IMR-90 (cell line): ENCODE results near the gene ZSCAN5A. TPM values are rescaled to one million over a fixed set of nuclear protein-coding genes. Genes with fewer than 3 reads are reported as not detected.

Experiments used
- ATAC-seq: fragments of 200-7000 bp; cut with Tn5 transposase; 2 replicates; pipeline ENCODE4 v1.9.1; 2020; ENCODE audit warnings: low read depth, mild to moderate bottlenecking, moderate library complexity
- BruUV-seq: library from RNA; stranded (reverse); fragments of 400-500 nt; replicated peaks from 2 replicates; lab custom pipeline; 2021; lab: Mats Ljungman, UMichigan
- CTCF ChIA-PET: fragments of 300-600 bp; formaldehyde crosslinking; extraction: SDS; loops from one replicate; lab custom pipeline; 2021; ENCODE audit warnings: antibody characterized with exemption; lab: Yijun Ruan, JAX
- POLR2A ChIA-PET: fragments of 300-600 bp; sonication (Branson Sonifier 250); formaldehyde crosslinking; loops from one replicate; lab custom pipeline; 2022; ENCODE audit warnings: antibody characterized with exemption; ENCODE audit not compliant: unreplicated experiment; lab: Charles Lee
- DNase-seq: peaks from one replicate; pipeline ENCODE4 v3.0.0; 2013
- H2AFZ ChIP-seq: replicated peaks from 2 replicates; pipeline ENCODE3; 2013; ENCODE audit warnings: low read length, mild to moderate bottlenecking; ENCODE audit not compliant: poor library complexity
- H2AK5ac ChIP-seq: 2 replicates; pipeline ENCODE4 v1.6.1; 2013; ENCODE audit warnings: low read depth, low read length, inconsistent platforms
- H2AK9ac ChIP-seq: replicated peaks from 2 replicates; pipeline ENCODE3; 2013; ENCODE audit warnings: mild to moderate bottlenecking, low read depth, low read length, moderate library complexity; ENCODE audit not compliant: poor library complexity
- H2BK120ac ChIP-seq: 2 replicates; pipeline ENCODE4 v1.6.1; 2013; ENCODE audit warnings: low read depth, low read length, inconsistent platforms
- H2BK15ac ChIP-seq: 3 replicates; pipeline ENCODE4 v1.6.1; 2013; ENCODE audit warnings: low read depth, low read length, inconsistent platforms
- H2BK20ac ChIP-seq: 2 replicates; pipeline ENCODE4 v1.6.1; 2013; ENCODE audit warnings: low read depth, mild to moderate bottlenecking, inconsistent platforms, low read length, moderate library complexity
- H2BK5ac ChIP-seq: 2 replicates; pipeline ENCODE4 v1.6.1; 2013; ENCODE audit warnings: mild to moderate bottlenecking, low read depth, low read length, inconsistent platforms; ENCODE audit not compliant: poor library complexity, severe bottlenecking
- H3K14ac ChIP-seq: replicated peaks from 2 replicates; pipeline ENCODE4 v1.6.1; 2013; ENCODE audit warnings: low read depth, low read length, inconsistent platforms
- H3K18ac ChIP-seq: 2 replicates; pipeline ENCODE4 v1.6.1; 2013; ENCODE audit warnings: low read depth, low read length, control low read depth
- H3K23ac ChIP-seq: 2 replicates; pipeline ENCODE4 v1.6.1; 2013; ENCODE audit warnings: low read depth, low read length, inconsistent platforms
- H3K27ac ChIP-seq: 2 replicates; pipeline ENCODE4 v1.5.1; 2013; ENCODE audit warnings: mild to moderate bottlenecking, control low read depth, low read length; ENCODE audit not compliant: insufficient read depth
- H3K27me3 ChIP-seq: 2 replicates; pipeline ENCODE4 v1.6.1; 2013; ENCODE audit warnings: low read length; ENCODE audit not compliant: control insufficient read depth, insufficient read depth
- H3K36me3 ChIP-seq: 2 replicates; pipeline ENCODE4 v1.6.1; 2013; ENCODE audit warnings: low read length, mixed read lengths; ENCODE audit not compliant: control insufficient read depth, insufficient read depth
- H3K4ac ChIP-seq: 2 replicates; pipeline ENCODE4 v1.6.1; 2013; ENCODE audit warnings: low read depth, low read length, inconsistent platforms
- H3K4me1 ChIP-seq: 2 replicates; pipeline ENCODE4 v1.6.1; 2013; ENCODE audit warnings: low read length, mixed read lengths; ENCODE audit not compliant: control insufficient read depth, insufficient read depth
- H3K4me2 ChIP-seq: 2 replicates; pipeline ENCODE4 v1.6.1; 2013; ENCODE audit warnings: low read depth, mild to moderate bottlenecking, control low read depth, low read length, moderate library complexity
- H3K4me3 ChIP-seq: 2 replicates; pipeline ENCODE4 v1.5.1; 2013; ENCODE audit warnings: low read depth, mild to moderate bottlenecking, control low read depth, low read length, moderate library complexity; ENCODE audit not compliant: insufficient read depth
- H3K56ac ChIP-seq: 2 replicates; pipeline ENCODE4 v1.6.1; 2013; ENCODE audit warnings: low read length, inconsistent platforms; ENCODE audit not compliant: insufficient read depth; ENCODE audit errors: extremely low read depth
- H3K79me1 ChIP-seq, 2 experiments: 2 replicates each; pipeline ENCODE4 v1.6.1; 2013; ENCODE audit warnings: low read length in 2 of 2, inconsistent platforms in 1 of 2, low read depth in 1 of 2
- H3K9ac ChIP-seq: 2 replicates; pipeline ENCODE4 v1.6.1; 2013; ENCODE audit warnings: low read depth, low read length, control low read depth
- H3K9me1 ChIP-seq: 2 replicates; pipeline ENCODE4 v1.6.1; 2013; ENCODE audit warnings: low read length, inconsistent platforms; ENCODE audit not compliant: insufficient read depth
- H3K9me3 ChIP-seq: 2 replicates; pipeline ENCODE4 v1.6.1; 2013; ENCODE audit warnings: low read length; ENCODE audit not compliant: control insufficient read depth, insufficient read depth
- H4K20me1 ChIP-seq: 2 replicates; pipeline ENCODE4 v1.6.1; 2013; ENCODE audit warnings: low read length, inconsistent platforms; ENCODE audit not compliant: insufficient read depth
- H4K5ac ChIP-seq: 2 replicates; pipeline ENCODE4 v1.6.1; 2013; ENCODE audit warnings: mild to moderate bottlenecking, low read depth, low read length, control low read depth
- H4K8ac ChIP-seq, 2 experiments: 2 replicates each; pipeline ENCODE4 v1.6.1; 2013; ENCODE audit warnings: low read depth in 2 of 2, low read length in 2 of 2, control low read depth in 1 of 2, inconsistent platforms in 1 of 2
- H4K91ac ChIP-seq: 2 replicates; pipeline ENCODE4 v1.6.1; 2013; ENCODE audit warnings: low read depth, low read length, inconsistent platforms; ENCODE audit not compliant: insufficient read depth
- ELK1 ChIP-seq: fragments of 150-350 bp; IDR thresholded peaks from 2 replicates; pipeline ENCODE4 v1.6.1; 2016; ENCODE audit warnings: low read depth, mild to moderate bottlenecking, low read length, moderate library complexity, borderline replicate concordance
- FOS ChIP-seq: fragments of 150-350 bp; IDR thresholded peaks from 2 replicates; pipeline ENCODE4 v1.6.1; 2016; ENCODE audit warnings: low read depth, low read length
- WGBS, 2 experiments: methylation state at CpG; one replicate each; pipeline versions ENCODE4 v1.1.5 to v1.1.7; 2013; ENCODE audit warnings: missing lambda C conversion rate in 2 of 2; ENCODE audit not compliant: insufficient read length in 1 of 2; ENCODE audit errors: extremely low coverage in 2 of 2; 5-methylcytosine and 5-hydroxymethylcytosine counted together
- dilution Hi-C: fragments of 300-500 bp; cut with HindIII; formaldehyde crosslinking; loops from one replicate; pipeline ENCODE4 v1.14.3; 2018; ENCODE audit warnings: low sequenced_read_pairs; ENCODE audit not compliant: unreplicated experiment
- in situ Hi-C: fragments of 300-500 bp; cut with MboI; formaldehyde crosslinking; loops from 3 replicates; pipeline ENCODE4 v1.14.3; 2019; ENCODE audit warnings: low sequenced_read_pairs, inconsistent platforms, mixed read lengths
- intact Hi-C: fragments of 100-400 bp; cut with micrococcal nuclease; formaldehyde crosslinking; loops from 2 replicates; pipeline ENCODE4 v1.10.0; 2022
- polyA plus RNA-seq, 3 experiments: library from polyadenylated mRNA; depleted of rRNA; stranded (reverse); fragments of >200 nt; gene quantifications; 2 replicates each; pipeline ENCODE4 v1.2.3, GENCODE V29; 2012; ENCODE audit warnings: low replicate concordance in 1 of 3
- total RNA-seq: library from RNA; depleted of rRNA; stranded (reverse); fragments of >200 nt; gene quantifications from 2 replicates; pipeline ENCODE4 v1.2.3, GENCODE V29; 2012
- TF ChIP-seq, protein P1 (sequence below): conservative IDR thresholded peaks from 2 replicates; pipeline ENCODE4 v1.5.1; 2012; ENCODE audit warnings: mild to moderate bottlenecking, low read depth, low read length, improper control_type of control experiment

ZSCAN5A gene
- total and polyA plus RNA-seq, 2 of the 4 experiments (the other 2 are of a cell fraction): 4.3 to 5.0 TPM

DNA sequence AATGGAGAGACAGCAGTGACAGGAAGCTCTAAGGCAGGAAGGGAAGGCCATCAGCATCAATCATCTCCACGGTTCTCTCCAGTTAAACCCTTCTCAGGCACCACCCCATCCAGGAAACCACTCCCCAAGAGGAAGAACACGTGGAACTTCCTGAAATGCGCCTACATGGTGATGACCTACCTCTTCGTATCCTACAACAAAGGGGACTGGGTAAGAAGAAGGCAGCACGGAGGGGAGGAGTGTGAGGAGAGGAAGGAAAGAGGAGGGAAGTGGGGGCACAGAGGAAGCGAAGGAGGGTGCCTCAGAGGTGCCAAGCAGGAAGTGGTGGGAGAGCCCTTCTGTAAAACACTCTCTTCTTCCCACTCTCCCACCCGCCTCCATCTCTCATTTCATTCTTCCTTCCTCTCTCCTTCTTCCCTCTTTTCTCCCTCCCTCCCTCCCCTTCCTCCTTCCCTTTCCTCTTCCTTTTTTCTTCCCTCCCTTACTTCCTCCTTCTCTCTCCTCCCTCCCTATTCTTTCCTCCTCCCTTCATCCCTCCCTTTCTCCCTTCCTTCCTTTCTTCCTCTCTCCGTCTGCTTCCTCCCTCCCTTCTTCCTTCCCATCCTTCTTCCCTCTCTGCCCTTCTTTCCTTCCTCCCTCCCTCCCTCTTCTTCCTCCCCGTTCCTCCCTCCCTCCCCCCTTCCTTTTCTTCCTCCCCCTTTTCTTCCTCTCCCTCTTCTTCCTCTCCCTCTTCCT, 12.6 kb downstream of the ZSCAN5A start:
- no peak overlapping the region for H3K4me3 ChIP-seq
- in situ Hi-C loops (no loop called here), dilution Hi-C loops (no loop called here), intact Hi-C loops (no loop called here)
- H3K36me3 ChIP-seq: peaks cover 7% of the 10 kb centered on the region
- H3K9me3 ChIP-seq: no peaks in the 10 kb centered on the region
- H3K56ac ChIP-seq: no peak overlapping the region
- no peak overlapping the region for H3K4ac ChIP-seq
- BruUV-seq: no TSS peak
- H2AFZ ChIP-seq: no peak overlapping the region
- H3K27ac ChIP-seq: no peak overlapping the region
- H3K79me1 ChIP-seq: no peaks in the 10 kb centered on the region
- H2BK15ac ChIP-seq: no peak overlapping the region
- H2BK5ac ChIP-seq: no peak overlapping the region
- no peak for DNase-seq
- H4K8ac ChIP-seq: no peak overlapping the region
- no peak overlapping the region for H3K18ac ChIP-seq
- CTCF ChIA-PET: no interaction called here
- no peaks in the 10 kb centered on the region for H3K9me1 ChIP-seq
- no peaks in the 10 kb centered on the region; the same call in 1 of the 2 replicates for H3K4me1 ChIP-seq
- H4K91ac ChIP-seq: no peak overlapping the region
- no peak overlapping the region for H3K23ac ChIP-seq
- WGBS, 2 experiments: 84 to 100% methylated on average over 1 to 3 of the region's 9 CpGs
- no peak overlapping the region for H3K9ac ChIP-seq
- POLR2A ChIA-PET: no interaction called here
- H2BK120ac ChIP-seq: no peak overlapping the region
- H4K5ac ChIP-seq: no peak overlapping the region
- no peak overlapping the region for H2AK9ac ChIP-seq
- no peak overlapping the region for H3K4me2 ChIP-seq
- no peak overlapping the region for H2BK20ac ChIP-seq
- no peaks in the 10 kb centered on the region for H4K20me1 ChIP-seq
- H3K14ac ChIP-seq: no peak overlapping the region
- no peaks in the 10 kb centered on the region for H3K27me3 ChIP-seq
- no peak overlapping the region for H2AK5ac ChIP-seq
- ATAC-seq: no peak
- TF ChIP-seq ELK1 (no peak), FOS (no peak)
- TF ChIP-seq, protein P1, sequence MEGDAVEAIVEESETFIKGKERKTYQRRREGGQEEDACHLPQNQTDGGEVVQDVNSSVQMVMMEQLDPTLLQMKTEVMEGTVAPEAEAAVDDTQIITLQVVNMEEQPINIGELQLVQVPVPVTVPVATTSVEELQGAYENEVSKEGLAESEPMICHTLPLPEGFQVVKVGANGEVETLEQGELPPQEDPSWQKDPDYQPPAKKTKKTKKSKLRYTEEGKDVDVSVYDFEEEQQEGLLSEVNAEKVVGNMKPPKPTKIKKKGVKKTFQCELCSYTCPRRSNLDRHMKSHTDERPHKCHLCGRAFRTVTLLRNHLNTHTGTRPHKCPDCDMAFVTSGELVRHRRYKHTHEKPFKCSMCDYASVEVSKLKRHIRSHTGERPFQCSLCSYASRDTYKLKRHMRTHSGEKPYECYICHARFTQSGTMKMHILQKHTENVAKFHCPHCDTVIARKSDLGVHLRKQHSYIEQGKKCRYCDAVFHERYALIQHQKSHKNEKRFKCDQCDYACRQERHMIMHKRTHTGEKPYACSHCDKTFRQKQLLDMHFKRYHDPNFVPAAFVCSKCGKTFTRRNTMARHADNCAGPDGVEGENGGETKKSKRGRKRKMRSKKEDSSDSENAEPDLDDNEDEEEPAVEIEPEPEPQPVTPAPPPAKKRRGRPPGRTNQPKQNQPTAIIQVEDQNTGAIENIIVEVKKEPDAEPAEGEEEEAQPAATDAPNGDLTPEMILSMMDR: no peak
